ENCODE data around the gene ABCA4.

The ABCA4 gene

GRCh38 chr1:94061513-94062443 is 59.2 kb downstream of the ABCA4 start (continued):
- TF ChIP-seq ZNF391 (tag by site-specific recombination; IDR thresholded peaks at IDR 0.05; ENCODE audit: borderline replicate concordance, low read depth) (0 out of 2 replicates have a peak, but pooled peaks have one; percentile 42), ZFHX2 (tag by site-specific recombination; conservative IDR thresholded peaks at IDR 0.05) (peak; percentile 55), IKZF3 (tag by site-specific recombination; IDR thresholded peaks at IDR 0.05) (peak; percentile 40; the same call in 1 of the 2 replicates), CTCF (tag by site-specific recombination; IDR thresholded peaks at IDR 0.05) (peak; percentile 88), ZNF501 (tag by site-specific recombination; IDR thresholded peaks at IDR 0.05) (peak; percentile 49; the same call in 1 of the 2 replicates), ZNF2 (tag by site-specific recombination; IDR thresholded peaks at IDR 0.05) (peak; percentile 93), ZNF645 (tag by site-specific recombination; IDR thresholded peaks at IDR 0.05) (no peak), ZNF660 (tag by site-specific recombination; IDR thresholded peaks at IDR 0.05) (peak; percentile 52; the same call in 1 of the 2 replicates), SP7 (tag by site-specific recombination; IDR thresholded peaks at IDR 0.05) (peak; percentile 50; the same call in 1 of the 2 replicates), KLF17 (tag by site-specific recombination; IDR thresholded peaks at IDR 0.05) (0 out of 2 replicates have a peak, but pooled peaks have one; percentile 27), ZNF654 (tag by site-specific recombination; IDR thresholded peaks at IDR 0.05; ENCODE audit: low read depth) (peak; percentile 94), ZNF776 (tag by site-specific recombination; IDR thresholded peaks at IDR 0.05; ENCODE audit: borderline replicate concordance) (no peak), ZNF600 (tag by site-specific recombination; IDR thresholded peaks at IDR 0.05) (peak; percentile 37; the same call in 1 of the 2 replicates)

GRCh38 chr1:94060720-94061119 is 60.2 kb downstream of the ABCA4 start:
- no peaks in the 10 kb centered on the region for H3K4me1 ChIP-seq (ENCODE audit: control insufficient read depth, insufficient read depth, low read length)
- POLR2A ChIA-PET: interaction anchor here (0.6 to 1.2 kb wide), 2 partner anchors 54 to 187 kb away, joined by 3 read pairs; no protein-coding TSS in a partner anchor
- H3K36me3 ChIP-seq (ENCODE audit: control insufficient read depth in 2 of 2, insufficient read depth in 1 of 2, low read length in 2 of 2): no peaks in the 10 kb centered on the region
- no peak overlapping the region for H3K4me3 ChIP-seq (ENCODE audit: low read depth, low read length)
- no peak for TF ChIP-seq REPIN1 (tag by site-specific recombination; IDR thresholded peaks at IDR 0.05; ENCODE audit: low read depth)
- no peak for TF ChIP-seq ZNF133 (tag by site-specific recombination; IDR thresholded peaks at IDR 0.05)
- no peak for TF ChIP-seq HOXA7 (CRISPR knock-in tag; IDR thresholded peaks at IDR 0.05; ENCODE audit: borderline replicate concordance)
- no peak for TF ChIP-seq HOXC10 (CRISPR knock-in tag; IDR thresholded peaks at IDR 0.05)
- no peak for TF ChIP-seq SCRT1 (tag by site-specific recombination; IDR thresholded peaks at IDR 0.05; ENCODE audit: borderline replicate concordance)
- TF ChIP-seq ZNF274 (IDR thresholded peaks at IDR 0.05; ENCODE audit: low read length): no peak
- no peak for TF ChIP-seq ZNF274 (tag by site-specific recombination; IDR thresholded peaks at IDR 0.05; ENCODE audit: borderline replicate concordance)
- no peak for TF ChIP-seq ZNF223 (tag by site-specific recombination; IDR thresholded peaks at IDR 0.05)
- TF ChIP-seq ZNF624 (tag by site-specific recombination; IDR thresholded peaks at IDR 0.05): no peak
- H3K27ac ChIP-seq (ENCODE audit: extremely low read depth, low read depth, low read length): no peak overlapping the region
- CTCF ChIA-PET: interaction anchor here (0.6 to 13.9 kb wide), 8 partner anchors 10 to 745 kb away, joined by 3 to 389 read pairs (median 21); no protein-coding TSS in a partner anchor
- no peaks in the 10 kb centered on the region for H3K9me3 ChIP-seq (ENCODE audit: control insufficient read depth, insufficient read depth, low read depth, low read length)

Data from HEK293 (cell line).